ENCODE data around the gene CDKN2C.

- TF ChIP-seq POLR2A (IDR thresholded peaks at IDR 0.05): no peak
- no peak for TF ChIP-seq POLR2AphosphoS5 (IDR thresholded peaks at IDR 0.05)
- TF ChIP-seq, protein P1, sequence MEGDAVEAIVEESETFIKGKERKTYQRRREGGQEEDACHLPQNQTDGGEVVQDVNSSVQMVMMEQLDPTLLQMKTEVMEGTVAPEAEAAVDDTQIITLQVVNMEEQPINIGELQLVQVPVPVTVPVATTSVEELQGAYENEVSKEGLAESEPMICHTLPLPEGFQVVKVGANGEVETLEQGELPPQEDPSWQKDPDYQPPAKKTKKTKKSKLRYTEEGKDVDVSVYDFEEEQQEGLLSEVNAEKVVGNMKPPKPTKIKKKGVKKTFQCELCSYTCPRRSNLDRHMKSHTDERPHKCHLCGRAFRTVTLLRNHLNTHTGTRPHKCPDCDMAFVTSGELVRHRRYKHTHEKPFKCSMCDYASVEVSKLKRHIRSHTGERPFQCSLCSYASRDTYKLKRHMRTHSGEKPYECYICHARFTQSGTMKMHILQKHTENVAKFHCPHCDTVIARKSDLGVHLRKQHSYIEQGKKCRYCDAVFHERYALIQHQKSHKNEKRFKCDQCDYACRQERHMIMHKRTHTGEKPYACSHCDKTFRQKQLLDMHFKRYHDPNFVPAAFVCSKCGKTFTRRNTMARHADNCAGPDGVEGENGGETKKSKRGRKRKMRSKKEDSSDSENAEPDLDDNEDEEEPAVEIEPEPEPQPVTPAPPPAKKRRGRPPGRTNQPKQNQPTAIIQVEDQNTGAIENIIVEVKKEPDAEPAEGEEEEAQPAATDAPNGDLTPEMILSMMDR (IDR thresholded peaks at IDR 0.05): no peak
- TF ChIP-seq EP300 (IDR thresholded peaks at IDR 0.05): no peak
Measured at GRCh38 chr1:50974618-50974935, 4.5 kb downstream of the CDKN2C start.

Measured in gastroesophageal sphincter (tissue), 3 donors.